IPS-18a (cell line): ENCODE data around the gene NUDT8.

Experiments used
- H3K27ac ChIP-seq: one replicate; pipeline ENCODE4 v1.5.1; 2013; ENCODE audit warnings: low read length
- H3K27me3 ChIP-seq: one replicate; pipeline ENCODE4 v1.6.1; 2013; ENCODE audit warnings: mild to moderate bottlenecking, low read length; ENCODE audit not compliant: control insufficient read depth, insufficient read depth
- H3K36me3 ChIP-seq: one replicate; pipeline ENCODE4 v1.6.1; 2013; ENCODE audit warnings: low read depth, low read length; ENCODE audit not compliant: control insufficient read depth
- H3K4me1 ChIP-seq: one replicate; pipeline ENCODE4 v1.6.1; 2013; ENCODE audit warnings: low read depth, low read length; ENCODE audit not compliant: control insufficient read depth
- H3K4me3 ChIP-seq: one replicate; pipeline ENCODE4 v1.5.1; 2013; ENCODE audit warnings: low read length
- H3K9ac ChIP-seq: one replicate; pipeline ENCODE4 v1.6.1; 2013; ENCODE audit warnings: mild to moderate bottlenecking, low read length, moderate library complexity
- H3K9me3 ChIP-seq: one replicate; pipeline ENCODE4 v1.6.1; 2013; ENCODE audit warnings: low read depth, low read length; ENCODE audit not compliant: control insufficient read depth

Gene NUDT8

DNA sequence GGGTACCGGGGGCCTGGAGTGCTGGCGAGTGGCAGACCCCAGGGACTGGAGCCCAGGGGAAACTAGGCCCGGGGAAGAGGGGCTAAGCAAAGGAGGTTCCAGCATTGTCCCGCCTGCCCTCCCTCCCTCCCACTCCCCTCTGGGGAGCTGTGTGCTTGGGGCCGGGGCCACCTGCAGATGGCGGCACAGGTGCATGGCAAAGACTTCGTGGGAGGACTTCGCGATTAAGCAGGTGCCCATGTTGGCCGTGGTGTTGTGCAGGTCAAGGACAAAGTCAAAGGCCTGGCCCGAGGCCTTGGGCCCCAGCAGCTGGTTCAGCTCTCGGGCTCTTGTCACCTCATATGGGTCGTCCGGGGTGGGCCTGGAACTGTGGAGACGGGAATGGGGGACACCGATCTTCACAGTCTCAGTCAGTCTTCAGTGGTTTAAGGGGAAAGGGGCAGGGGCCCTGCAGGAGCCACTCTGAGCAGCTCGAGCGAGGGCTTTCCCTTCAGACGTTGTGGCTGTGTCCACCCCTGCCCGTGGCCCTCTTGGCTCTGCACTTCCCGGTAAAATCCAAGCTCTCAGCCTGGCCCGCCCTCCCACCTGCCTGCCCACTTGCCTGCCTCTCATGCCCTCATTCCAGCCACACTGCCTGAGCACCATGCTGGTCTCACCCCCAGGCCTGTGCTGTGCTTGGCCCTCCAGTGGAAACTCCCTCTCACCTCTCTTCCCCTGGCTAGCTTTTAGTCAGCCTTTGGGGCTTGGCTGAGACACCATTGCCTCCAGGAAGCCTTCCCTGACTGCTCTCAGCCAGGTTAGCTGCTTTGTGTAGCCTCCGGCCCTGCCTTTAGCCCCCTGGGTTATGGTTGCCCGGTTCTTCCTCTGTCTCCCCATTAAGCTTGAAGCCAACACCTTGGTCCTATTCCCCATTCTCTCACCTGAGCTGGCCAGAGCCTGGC, 16.1 kb upstream of the NUDT8 start:
- Histone ChIP-seq H3K4me1 (no peaks in the 10 kb centered on the region), H3K36me3 (no peaks in the 10 kb centered on the region), H3K4me3 (no peak overlapping the region), H3K9me3 (no peaks in the 10 kb centered on the region), H3K27me3 (peaks cover 2% of the 10 kb centered on the region), H3K27ac (no peak overlapping the region), H3K9ac (no peak overlapping the region)

DNA sequence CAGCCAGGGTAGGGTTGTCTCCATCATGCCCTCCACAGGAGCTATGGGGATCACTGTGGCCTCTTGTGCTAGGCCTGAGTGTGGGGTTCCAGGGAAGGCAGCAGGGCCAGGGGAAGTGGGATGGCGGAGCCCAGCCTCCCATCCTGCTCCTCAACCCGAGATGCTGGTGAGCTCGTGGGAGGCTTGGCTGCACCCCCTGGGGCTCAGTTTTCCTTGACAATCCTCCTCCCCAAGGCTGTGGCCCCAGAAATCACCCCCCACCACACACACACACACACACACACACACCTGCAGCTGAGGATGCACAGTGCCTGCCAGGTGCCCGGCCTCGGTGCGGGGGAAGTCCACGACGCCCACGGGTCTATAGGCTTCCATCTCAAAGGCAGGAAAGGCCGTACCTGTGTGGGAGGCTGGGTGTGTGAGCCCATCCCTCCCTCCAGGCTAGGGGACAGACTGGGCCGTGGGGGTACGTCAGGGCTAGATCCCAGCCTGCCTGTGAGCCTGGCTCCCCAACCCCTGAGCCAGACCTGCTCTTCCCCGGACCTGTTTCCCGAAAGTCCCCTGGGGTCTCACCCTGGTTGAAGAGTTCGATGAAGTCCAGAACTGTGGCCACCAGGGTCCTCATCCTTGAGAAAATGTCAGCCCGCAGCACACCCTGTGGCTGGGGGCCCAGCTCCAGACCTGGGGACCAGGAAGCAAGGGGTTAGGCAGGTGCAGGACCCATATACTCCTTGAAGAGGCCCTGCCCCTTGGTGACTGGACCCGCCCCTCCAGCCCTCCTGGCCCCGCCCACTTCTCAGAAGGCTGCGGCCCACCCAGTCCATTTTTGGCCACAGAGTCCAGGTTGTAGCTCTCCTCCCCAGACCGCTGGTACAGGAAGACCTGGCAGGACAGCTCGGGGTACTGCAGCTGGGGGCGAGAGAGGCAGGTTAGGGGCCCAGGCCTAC, 15.0 kb upstream of the NUDT8 start:
- Histone ChIP-seq H3K4me1 (no peaks in the 10 kb centered on the region), H3K27me3 (peaks cover 13% of the 10 kb centered on the region), H3K36me3 (no peaks in the 10 kb centered on the region), H3K9ac (no peak overlapping the region), H3K9me3 (no peaks in the 10 kb centered on the region), H3K27ac (no peak overlapping the region), H3K4me3 (no peak overlapping the region)

DNA sequence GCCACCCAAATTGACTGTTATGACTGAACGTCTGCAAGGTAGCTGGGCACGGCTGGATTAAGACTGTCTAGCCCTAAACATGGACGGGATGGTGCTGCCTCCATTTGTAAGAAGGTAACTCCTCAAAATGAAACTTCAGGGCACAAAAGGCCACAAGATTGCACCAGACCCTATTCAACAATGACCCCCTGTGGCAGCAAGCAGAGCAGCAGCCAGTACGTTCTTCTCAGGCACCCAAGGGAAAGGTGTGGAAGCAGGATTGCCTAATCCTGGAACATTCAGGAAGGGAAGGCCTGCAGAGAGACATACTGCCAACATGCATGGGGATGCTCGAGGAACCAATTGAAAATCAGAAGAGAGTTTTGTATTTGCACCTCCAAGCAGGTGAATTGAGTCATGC, 14.3 kb upstream of the NUDT8 start:
- Histone ChIP-seq H3K4me3 (no peak overlapping the region), H3K27me3 (peaks cover 17% of the 10 kb centered on the region), H3K36me3 (no peaks in the 10 kb centered on the region), H3K9ac (no peak overlapping the region), H3K9me3 (no peaks in the 10 kb centered on the region), H3K27ac (no peak overlapping the region), H3K4me1 (no peaks in the 10 kb centered on the region)

DNA sequence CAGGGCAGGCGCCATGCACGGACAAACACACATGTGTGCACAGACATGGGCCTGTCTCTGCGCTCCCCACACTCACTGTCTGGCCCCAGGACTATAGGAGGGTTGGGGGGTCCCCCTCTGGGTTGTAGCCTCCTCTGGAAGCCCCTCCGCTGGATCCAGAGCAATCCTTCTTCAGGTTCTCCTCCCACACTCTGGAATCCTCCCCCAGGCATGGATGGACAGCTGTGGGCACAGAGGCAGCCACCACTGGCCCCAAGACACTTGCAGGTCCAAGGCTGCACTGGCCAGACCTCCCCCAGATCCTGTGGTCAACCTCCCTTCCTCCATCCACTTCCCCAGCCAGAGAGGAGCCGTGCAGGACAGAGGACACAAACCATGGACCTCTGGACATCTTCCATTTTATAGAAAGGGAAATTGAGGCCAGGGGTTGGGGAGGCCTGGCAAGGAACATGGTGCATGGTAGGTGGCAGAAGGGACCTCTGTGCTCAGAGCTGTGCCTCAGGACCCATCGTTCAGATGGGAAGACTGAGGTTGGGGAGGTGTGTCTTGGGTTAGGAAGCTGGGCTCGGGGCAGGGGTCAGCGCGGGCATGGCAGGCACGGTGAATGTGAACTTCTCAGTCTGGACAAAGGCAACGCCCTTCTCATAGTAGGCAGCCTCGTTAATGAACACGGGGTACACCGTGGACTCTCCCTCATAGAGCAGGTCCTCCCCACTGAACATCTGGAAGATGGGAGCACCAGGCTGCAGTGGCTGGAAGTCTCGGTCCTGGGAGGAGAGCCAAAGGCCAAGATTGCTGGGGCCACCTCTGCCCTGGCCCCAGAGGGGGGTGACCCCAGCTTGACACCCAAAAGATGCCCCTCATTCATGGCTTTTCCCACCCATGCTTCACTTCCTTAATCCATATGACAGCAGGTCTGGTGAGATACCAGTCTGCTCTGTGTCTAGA, 12.7 kb upstream of the NUDT8 start:
- Histone ChIP-seq H3K27me3 (peaks cover 17% of the 10 kb centered on the region), H3K36me3 (no peaks in the 10 kb centered on the region), H3K4me3 (no peak overlapping the region), H3K27ac (no peak overlapping the region), H3K4me1 (no peaks in the 10 kb centered on the region), H3K9ac (no peak overlapping the region), H3K9me3 (no peaks in the 10 kb centered on the region)

DNA sequence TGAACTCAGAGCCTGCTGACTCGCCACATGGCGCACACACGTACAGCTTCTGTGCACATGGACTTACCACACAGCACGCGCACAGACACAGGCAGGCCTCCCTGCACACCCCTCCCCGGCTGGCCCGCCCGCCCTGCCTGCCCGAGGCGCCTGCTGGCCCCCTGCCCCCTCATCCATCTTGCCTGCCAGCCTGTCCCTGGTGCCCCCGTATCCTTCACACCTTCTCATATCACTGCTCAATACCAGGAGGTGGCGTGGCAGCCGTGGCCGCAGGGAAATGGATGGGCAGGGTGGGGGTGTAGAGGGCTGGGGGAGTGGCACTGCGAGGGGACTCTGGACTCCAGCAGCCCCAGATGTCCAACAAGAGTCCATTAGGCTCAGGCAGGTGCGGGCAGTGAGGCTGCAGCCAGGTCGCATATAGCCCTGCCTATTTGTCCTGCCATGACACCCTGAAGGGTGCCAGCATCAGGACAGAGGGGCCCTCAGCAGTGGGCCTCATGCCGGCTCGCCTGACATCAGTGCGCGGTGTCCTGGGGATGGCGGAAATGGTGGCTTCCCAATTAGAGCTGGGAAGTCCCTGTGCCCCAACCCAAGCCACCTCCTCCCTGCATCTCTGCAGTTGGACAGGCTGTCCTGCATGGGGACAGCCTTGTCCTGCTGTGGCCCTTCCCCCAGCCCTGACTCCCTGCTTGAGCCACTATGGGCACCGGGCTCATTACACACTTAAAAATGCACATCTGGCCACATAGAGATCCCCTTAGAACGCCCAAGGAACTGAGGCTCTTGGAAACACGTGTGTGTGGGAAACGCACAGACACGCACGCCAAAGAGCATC, 11.8 kb upstream of the NUDT8 start:
- Histone ChIP-seq H3K4me1 (no peaks in the 10 kb centered on the region), H3K36me3 (no peaks in the 10 kb centered on the region), H3K9me3 (no peaks in the 10 kb centered on the region), H3K27ac (no peak overlapping the region), H3K27me3 (peaks cover 17% of the 10 kb centered on the region), H3K9ac (no peak overlapping the region), H3K4me3 (no peak overlapping the region)

DNA sequence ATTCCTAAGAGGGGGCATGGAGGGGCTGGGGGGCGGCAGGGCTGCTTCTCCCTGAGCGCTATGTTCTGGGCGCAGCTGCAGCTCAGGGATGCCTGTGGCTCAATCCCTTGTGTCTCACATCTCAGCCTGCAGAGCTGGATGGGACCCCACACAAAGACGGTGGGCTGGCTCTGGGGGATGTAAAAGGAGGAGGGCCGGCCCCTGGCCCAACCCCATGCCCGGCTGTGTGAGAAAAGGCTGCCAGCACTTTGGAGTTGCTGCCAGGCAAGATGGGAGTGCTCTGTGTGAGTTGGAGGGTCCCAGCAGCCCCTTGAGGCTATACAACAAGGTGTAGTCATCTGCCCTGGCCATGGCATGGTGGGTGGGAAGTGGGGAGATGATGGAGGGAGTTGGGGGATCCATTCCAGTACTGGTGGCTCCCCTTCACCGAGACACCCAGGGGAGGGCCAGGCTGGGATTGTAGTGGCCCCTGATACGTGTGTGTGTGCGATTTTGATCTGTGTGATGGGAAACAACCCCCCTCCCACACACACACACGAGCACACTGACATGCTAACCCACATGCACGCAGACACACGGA, 11.1 kb upstream of the NUDT8 start:
- Histone ChIP-seq H3K27me3 (peaks cover 17% of the 10 kb centered on the region), H3K9me3 (no peaks in the 10 kb centered on the region), H3K4me3 (no peak overlapping the region), H3K9ac (no peak overlapping the region), H3K27ac (no peak overlapping the region), H3K36me3 (no peaks in the 10 kb centered on the region), H3K4me1 (no peaks in the 10 kb centered on the region)

DNA sequence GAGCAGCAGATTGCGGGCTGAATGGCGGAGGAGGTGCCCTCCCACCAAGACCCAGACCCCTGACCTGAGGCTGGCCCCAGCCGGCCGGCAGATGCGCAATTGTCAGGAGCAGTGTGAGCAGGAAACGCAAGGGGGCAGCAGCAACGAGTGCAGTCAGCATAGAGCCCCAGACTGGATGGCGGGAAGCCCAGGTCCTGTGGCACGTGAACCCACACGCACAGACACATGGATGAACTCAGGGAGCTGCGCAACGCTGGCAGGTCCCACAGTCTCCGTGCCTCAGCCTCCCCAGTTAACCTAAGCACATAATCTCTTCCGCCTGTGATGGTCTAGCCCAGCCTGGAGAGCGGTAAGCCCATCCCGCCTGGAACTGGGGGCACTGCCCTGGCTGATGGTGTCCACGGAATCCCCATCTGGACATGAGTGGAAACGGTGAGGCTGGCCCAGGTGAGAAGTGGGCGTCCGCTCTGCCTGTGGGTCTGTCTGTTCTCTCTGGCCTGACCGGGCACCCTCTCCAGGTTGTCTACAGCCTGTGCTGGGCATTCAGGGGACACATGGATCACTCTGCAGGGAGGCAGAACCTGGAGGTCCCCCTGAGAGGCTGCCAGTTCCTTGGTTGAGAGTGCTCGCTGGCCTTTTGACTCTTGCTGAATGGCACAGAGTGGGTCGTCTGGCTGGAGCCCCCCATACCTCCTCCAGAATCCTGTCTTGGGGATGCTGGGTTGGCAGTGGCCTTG, 10.5 kb upstream of the NUDT8 start:
- no peaks in the 10 kb centered on the region for H3K9me3 ChIP-seq
- no peak overlapping the region for H3K9ac ChIP-seq
- H3K4me3 ChIP-seq = no peak overlapping the region
- H3K27ac ChIP-seq = no peak overlapping the region
- peaks cover 17% of the 10 kb centered on the region for H3K27me3 ChIP-seq
- H3K36me3 ChIP-seq = no peaks in the 10 kb centered on the region
- H3K4me1 ChIP-seq = no peaks in the 10 kb centered on the region

DNA sequence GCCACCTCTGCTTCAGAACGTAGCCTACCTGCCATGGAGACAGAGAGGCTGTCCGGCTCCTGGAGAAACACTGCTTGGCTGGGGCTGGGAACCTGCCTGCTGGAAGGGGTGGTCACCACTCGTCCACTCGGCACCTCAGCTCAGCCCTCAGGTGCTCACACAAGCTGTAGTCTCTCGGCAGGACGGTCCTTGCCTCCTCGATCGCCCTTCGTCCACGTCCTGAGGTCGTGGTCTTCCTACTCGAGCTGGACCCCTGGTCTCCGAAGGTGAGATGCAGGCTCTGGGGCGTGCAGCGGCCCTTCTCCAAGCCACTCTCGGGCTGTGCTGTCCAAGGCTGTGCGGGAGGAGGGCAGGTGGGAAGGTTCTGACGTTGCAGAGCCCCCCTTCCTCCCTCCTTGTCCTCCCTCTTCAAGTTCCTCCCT, 9.7 kb upstream of the NUDT8 start, which contains the start of gene TBX10:
TSS of gene TBX10 (minus strand) at position 326 of the 422 bp plus-strand sequence. CDS start at position 35, 291 bp downstream.
- Histone ChIP-seq H3K36me3 (no peaks in the 10 kb centered on the region), H3K9me3 (no peaks in the 10 kb centered on the region), H3K4me3 (no peak within 1 kb of the TSS), H3K9ac (no peak within 1 kb of the TSS), H3K27ac (no peak within 1 kb of the TSS), H3K27me3 (peaks cover 17% of the 10 kb centered on the region), H3K4me1 (no peaks in the 10 kb centered on the region)

DNA sequence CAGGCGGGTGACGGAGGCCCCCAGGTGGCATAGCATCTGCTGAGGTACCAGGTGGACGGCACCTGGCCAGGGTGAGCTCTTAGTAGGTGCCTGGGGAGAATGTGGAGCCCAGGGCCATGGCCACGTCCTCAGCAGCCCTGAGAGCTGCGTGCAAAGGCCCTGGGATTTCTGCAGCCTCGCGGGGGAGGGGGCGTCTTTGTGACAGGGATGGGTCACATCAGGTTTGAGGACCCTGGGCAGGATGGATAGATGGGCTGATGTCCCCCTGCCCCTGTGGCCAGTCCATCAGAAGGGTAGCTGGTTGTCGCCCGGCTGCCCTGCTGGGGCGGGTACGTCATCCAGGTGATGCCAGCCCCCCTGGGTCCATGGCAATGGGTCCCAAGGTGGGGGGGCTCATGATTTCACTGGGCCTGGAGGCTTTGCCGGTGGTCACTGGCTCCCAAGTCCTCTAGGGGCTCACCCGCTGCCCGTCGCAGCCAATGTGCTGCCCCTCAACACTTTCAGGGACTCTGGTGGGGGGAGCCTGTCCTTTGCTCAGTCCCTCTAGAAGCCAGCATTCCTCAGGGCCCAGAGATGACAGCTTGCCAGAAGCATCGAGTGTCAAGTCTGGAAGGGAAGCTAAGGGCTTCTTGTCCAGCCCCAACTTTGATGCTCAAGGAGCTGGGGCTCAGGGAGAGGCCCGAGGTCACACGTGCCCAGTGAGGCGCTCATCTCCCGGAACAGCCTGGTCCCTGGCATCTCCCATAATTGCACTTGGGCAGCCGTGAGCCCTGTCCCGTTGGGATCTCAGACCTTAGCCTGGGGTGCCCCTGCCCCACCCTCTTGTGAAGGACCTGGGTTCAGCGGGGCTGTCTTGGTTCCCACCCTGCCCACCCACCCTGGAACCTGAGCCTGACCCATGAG, 9.0 kb upstream of the NUDT8 start:
- no peak overlapping the region for H3K27ac ChIP-seq

More for the DNA sequence above, 9.0 kb upstream of the NUDT8 start:
- Histone ChIP-seq H3K36me3 (no peaks in the 10 kb centered on the region), H3K9ac (no peak overlapping the region), H3K27me3 (peaks cover 17% of the 10 kb centered on the region), H3K4me1 (no peaks in the 10 kb centered on the region), H3K9me3 (no peaks in the 10 kb centered on the region), H3K4me3 (no peak overlapping the region)
